GM18526 (cell line): ENCODE data around the gene CCM2.

Experiments used
- POLR2A ChIP-seq: IDR thresholded peaks from 3 replicates; pipeline ENCODE4 v1.6.1; 2011; ENCODE audit not compliant: insufficient read length; ENCODE audit errors: extremely low read depth

The CCM2 gene

DNA sequence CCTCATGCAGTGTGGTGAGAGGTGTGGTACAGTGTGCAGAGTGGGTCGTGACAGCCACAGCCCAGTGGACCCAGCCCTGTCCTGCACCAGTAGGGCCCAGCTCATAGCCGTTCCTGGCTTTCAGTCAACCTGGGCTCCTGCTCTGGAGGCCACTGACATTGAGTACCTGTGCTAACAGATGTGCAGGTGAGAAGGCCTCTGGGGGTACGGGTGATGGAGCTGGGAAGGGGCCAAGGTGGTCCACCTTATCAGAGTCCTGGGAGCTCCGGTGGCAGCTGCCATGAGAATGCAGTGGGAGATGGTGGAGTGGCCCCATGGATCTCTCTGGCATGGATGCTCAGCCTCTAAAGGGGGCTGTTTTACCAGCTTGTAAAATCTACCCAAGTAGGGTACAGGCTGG lies 117.6 kb downstream of the CCM2 start:
- no peak for TF ChIP-seq POLR2A

DNA sequence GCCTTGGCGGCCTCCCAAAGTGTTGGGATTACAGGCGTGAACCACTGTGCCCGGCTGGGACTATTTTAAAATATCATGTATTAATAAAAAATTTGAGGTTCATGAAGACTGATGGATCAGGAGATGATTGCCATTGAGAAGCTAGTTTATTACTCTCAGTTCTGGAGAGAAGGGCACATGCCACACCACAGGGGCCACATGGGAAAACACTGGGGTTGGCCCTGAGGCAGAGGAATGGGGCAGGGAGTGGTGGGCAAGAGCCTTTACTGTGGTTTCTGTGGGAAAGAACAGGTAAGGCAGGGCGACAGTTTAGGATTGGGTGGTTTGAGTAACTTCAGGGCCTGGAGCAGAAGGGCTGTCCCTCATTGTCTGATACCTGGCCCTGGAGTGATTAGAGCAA lies 118.3 kb downstream of the CCM2 start:
- TF ChIP-seq POLR2A, result no peak

DNA sequence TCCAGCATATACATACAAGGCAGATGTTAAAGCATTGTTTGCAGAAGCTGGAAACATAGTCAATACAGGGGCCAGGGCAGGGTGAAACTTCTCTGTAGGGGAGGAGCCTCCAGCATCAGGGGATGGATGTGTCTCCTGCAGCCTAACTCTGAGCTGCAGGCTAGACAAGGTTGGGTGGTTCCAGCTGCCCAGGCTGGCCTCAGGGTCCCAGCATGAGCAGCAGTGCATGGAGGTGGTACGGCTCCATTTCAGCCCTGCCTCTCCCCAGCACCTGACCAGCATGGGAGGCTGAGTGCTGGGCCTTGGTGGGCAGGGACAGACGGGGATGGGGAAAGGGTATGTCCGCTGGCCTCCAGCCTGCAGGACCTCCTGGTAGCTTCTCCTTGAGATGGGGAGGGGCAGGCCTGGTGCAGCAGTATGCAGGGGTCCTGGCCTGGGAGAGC lies 118.9 kb downstream of the CCM2 start:
- no peak for TF ChIP-seq POLR2A

DNA sequence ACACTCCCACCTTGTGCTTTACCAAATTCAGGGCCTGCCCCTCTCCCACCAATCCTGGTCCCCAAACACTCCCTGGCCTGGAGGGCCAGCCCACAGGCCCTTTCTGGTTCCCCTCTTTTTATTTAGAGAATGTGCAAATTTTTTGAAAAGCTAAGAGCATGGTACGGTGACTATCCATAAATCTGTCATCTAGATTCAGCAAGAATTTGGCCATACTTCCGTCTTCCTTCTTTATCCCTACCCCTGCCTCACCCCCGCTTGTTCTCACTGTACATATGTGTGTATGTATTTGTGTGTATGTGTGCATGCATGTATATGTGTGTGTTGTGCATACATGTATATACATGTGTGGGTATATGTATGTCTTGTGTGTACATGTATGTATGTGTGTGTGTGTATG lies 119.5 kb downstream of the CCM2 start:
- no peak for TF ChIP-seq POLR2A

DNA sequence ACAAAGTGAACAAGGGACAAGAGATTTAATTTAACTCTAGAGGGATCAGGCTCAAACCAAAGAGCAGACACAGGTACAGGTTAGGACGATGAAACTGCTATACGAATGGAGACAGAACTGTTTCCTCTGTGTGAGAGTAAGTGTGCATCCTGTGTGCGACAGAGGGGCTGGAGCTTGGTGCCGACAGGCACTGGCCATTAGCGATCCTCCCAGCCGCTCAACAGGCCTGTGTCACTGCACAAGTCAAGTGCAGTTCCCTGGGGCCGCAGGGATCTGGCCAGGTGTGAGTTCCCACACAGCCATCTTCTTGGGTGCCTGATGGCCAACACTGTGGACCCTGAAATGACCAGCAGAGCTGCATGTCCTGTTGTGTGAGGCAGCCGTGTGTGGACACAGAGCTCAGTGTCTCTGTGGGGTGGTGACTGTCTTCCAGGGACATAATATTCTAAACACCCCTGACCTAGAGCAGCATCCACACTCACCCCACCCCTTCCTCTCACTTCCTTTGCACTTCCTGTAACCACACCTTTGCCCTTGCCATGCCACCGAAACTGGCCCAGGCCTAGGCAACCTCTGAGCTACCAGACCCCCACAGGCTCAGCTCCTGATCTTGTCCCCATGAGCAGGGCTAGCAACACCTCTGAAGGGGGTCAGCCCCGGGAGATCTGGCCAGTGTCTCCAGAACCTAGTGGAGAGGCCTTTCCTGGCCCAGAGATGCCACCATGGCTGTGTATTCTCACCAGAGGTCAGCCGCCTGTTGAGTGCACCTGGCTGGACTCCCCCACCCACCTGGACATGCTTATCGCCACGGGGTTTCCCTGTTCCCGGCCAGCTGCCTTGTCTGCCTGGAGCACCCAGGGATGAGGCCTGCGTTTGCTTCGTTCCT lies 123.2 kb downstream of the CCM2 start:
- no peak for TF ChIP-seq POLR2A

DNA sequence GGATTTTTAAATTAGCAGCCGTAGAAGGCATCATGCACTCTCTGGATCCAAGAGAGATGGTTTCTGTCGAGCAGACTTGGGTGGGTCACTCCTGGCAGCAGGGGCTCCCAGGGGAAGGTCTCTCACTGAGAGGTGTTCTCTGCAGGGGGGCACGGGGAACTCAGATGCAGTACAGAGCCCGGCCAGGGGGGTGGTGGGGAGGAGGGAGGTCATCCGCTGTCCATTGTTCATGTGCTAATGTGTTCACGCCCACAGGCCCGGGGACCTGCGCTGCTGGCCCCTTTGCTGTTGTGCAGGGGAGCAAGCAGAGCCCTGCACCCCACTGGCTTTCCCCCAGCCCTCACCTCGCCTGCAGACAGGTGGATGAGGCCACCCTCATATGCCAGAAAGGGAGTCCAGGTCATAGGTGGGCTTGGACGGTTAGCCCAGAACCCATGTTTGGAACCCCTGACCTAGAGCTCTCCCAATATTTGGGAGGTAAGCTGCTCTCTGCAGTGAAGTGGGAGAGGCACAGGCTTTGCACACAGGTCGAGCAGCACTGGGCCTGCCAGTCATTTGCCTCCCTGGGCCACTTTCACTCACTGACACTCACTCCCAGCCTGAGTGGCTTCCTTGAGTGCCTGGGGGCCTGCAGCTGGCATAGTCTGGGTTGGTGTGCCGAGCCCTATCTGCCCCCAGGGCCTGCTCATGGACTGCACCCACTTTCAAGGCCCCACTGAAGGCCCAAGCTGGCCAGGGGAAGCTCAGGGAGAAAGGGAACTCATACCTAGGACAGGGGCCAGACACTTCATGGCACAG lies 124.1 kb downstream of the CCM2 start:
- TF ChIP-seq POLR2A, result no peak

DNA sequence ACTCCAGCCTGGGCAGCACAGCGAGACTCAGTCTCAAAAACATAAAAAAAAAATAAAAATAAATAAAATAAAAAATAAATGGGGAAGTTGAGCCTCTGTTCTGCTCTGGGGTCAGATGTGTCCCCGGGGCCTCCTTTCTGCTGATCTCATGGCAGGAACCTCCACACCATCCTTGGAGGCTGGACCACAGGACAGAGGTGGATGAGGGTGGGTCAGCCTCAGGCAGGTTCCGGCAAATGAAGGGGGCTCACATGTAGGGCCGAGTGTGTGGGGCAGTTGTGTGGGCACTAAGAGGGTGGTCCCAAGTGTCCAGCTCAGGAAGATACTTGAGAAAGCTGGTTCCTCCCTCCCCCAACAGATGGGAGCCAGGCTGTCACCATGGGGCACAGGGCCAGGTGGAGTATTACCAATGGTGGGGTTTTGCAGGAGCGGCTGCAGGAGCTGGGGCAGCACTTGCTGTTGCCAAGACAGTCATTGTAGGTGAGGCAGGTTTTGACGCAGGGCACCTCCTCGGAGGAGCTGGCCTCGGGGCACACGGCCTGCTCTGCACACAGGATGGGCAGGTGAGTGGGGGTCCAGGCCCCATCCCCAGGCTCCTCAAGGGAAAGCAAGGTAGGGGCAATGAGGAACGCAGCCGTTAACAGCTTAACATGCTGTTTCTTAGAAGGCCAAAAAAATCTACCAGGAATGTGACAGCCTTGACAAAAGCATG lies 125.3 kb downstream of the CCM2 start:
- TF ChIP-seq POLR2A, result no peak
